ENCODE results near the gene DUSP22.

GRCh38 chr6:329888-330691, 37.8 kb downstream of the DUSP22 start:
- TF ChIP-seq CTCF (IDR thresholded peaks at IDR 0.05) (no peak), POLR2A (IDR thresholded peaks at IDR 0.05) (no peak)
